Measurements from ENCODE around the gene CLDND2.

Gene CLDND2

DNA sequence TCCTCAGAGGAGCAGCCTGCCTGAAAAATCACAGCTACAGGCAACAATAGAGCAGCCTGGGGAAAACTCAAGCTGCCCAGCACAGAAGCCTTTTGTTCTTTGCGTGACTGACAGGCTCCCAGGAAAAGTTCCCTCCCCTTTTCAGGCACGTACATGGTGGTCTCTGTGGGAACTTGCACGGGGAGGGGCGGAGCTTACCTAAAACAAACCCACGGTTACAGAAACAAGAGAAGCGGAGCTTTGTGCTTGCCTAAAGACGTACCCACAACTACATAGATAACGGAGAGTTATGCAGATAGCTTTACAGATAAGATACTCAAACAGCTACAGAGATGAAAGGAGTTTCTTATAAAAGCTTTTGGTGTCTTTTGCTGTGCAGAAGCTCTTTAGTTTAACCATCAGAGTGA is 14.1 kb downstream of the CLDND2 start:
- no peak for DNase-seq (ENCODE audit: low read depth in 2 of 2)

DNA sequence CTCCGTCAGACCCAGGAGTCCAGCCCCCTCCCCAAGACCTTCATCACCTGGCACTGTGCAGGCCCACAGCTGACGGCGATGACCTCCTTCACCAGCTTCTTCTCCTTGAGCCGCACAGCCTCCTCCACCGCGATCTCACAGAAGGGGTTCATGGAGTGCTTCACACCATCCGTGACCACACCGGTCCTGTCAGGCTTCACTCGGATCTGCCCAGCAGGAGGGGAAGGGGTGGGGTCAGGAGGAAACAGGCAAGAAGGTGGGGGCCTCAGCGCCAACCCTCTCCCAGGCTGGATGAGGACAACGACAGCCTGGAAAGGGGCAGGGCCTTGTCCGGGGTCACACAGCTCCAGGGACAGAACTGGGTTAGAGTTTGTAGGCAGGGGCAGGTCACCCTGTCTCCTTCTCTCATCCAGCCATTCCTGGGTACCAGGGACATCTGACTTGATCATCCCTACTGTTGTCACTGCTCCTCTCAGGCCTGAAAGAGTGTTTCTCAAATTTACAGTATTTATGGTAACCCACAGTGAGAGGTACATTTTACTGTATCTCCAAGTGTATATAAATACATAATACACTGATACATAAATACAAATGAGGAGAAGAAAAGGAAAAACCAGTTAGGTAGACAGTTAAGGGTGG is 14.6 kb downstream of the CLDND2 start:
- no peak for DNase-seq (ENCODE audit: low read depth in 2 of 2)

DNA sequence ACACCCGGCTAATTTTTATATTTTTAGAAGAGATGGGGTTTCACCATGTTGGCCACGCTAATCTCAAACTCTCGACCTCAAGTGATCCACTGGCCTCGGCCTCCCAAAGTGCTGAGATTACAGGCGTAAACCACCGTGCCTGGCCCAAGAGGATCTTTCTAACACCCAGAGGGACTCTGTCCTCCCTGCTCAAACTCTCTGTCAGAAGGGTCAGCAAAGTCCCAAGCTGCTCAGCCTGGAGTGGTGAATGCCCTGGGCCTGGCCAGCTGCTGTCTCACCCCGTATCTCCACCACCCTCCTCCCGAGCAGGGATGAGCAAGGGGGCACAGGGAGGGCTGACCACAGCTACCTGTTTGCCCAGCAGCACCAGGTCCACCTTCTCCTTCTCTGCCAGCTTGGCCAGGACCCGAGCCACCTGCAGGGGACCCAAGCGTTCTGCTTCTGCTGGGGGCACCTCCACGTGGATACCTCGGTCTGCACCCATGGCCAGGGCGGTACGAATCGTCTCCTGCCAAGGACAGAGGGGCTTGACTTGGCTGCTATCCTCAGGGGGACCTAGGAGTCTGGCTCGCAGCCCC is 15.9 kb downstream of the CLDND2 start:
- no peak for DNase-seq (ENCODE audit: low read depth in 2 of 2)

DNA sequence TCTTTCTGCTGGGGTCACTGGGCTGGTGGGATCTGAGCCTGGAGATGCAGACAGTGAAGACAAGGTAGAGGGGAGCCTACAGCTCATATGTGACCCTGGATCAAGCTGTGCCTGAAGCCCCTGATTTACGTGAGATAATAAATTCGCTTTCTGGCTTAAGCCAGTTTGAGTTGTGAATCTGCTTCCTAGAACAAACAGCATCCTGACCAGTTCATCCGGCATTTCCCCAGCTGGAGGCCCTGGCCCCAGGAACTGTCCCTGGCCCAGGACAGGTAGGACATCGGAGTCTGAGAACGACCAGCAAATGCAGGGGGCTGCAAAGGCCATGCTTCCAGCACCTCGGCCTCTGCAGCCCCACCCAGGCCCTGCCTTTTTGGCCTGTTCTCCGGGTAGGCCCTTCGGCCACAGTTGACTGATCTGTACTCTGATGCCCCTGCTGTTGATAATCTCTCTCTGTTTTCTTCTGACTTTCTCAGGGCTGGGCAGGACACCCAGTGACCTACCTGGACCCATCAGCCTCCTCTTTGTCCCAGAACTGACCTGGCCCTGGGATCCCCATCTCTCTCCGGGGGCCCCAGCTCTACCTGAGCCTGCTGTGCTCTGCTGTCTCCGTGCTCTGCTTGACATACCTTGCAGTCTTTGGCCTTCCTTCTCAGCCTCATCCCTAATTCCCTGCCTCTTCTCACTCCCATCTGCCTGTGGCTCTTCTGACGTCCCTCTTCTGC is 17.4 kb downstream of the CLDND2 start:
- no peak for DNase-seq (ENCODE audit: low read depth in 2 of 2)

DNA sequence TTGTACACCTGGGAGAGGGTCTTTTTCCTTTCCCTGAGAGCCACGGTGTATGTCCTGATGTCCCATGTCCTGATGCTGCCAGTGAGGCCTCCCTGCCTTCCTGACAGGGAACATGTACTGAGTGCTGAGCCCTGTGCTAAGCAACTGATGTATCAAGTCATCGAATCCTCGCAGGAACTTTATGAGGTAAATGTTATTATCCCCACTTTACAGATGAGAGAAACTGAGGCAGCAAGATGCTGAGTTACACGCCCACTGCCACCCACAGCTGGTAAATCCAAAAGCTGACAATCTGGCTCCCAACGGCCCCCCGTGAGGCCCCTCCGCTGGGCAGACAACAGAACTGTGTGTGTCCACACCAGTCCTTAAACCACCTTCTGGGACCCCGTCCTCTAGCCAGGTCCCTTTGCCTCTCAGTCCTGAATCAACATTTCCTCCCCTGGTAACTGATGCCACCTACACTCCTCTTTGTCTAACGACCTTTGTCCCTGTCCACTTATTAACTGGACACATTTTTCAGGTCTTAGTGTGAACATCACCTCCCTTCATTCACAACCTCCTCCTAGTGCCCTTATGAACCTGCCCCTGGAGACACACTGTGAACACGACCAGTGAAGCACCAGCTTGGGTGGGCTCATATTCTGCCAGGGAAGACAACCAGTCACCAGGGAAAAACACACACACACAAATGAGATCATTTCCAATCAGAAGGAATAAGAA is 21.4 kb downstream of the CLDND2 start:
- no peak for DNase-seq (ENCODE audit: low read depth in 2 of 2)

DNA sequence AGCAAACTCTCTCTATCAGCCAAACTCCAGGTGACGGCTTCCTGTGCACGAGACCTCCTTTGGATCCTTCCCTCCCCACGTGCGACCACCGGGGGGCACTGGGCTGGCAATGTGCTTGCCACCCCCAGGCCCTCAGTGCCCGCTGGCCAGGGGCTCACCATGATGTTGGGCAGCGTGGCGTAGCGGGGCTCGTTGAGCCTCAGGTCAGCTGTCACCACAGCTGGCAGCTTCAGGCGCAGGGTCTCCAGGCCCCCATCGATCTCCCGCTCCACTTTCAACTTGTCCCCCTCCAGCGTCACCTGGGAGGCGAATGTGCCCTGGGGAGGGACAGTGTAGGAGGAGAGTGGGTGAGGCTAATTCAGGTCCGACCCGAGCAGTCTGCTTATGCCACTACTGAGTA is 22.1 kb downstream of the CLDND2 start:
- no peak for DNase-seq (ENCODE audit: low read depth in 2 of 2)

DNA sequence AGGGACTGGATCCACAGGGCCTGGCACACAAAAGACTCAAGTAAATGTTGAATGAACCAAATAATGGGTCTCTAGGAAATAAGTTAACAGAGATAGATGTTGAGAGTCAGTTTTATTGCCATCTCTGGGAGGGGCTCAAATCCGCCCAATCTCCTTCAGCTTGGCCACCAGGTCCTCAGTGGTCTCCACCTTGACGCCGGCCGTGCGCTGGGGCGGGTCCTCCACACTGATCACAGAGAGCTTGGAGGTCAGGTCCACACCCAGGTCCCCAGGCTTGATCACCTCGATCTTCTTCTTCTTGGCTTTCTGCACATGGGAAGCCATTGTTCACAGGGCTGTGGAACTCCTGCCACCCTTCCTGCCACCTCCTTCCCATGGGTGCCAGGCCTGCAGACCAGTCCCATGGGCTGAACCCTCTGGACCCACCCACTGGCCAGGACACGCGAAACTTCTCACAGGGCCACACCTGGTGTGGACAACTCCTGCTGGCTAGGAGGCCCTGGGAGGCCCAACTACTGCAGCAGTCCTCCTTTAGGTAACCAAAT is 23.7 kb downstream of the CLDND2 start:
- DNase-seq (ENCODE audit: low read depth in 2 of 2): no peak

DNA sequence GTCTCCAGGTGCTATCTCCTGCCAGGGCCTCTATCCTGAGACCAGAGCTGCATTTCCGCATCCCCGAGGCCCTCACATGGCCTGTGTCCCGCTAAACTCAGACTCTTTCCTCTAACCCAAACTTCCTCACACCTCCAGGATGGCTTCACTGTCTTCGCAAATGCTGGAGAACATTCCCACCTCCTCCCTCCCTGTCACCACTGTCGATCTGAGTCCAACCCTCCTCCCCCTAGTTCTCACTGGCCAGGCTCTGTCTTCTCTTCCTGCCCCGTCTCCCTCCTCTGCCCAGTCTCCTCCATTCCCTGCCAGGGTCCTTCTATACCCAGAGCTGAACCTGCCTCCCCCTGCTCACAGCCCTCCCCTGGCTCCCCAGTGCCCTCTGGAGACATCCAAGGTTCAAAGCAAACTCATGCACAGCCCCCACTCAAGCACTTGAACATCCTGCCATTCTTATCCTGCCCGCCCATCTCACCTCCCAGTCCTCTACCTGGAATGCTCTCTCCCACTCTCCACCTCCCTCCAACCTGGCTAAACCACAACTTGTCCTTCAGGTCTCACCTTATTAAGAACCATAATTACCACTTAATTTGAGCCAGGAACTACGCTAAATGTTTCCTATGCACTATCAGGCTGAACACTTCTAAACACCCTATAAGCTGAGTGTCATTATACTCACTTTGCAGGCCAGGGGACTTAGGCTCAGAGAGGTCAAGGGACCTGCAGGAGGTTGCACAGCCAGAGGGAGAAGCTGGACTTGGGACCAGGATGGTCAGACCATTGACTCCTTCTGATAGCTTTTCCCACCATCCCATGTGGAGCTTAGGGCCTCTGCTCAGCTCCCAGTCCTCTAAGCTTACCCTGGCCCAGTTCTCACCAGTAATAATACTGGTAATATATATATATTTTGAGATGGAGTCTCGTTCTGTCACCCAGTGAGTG is 25.9 kb downstream of the CLDND2 start:
- DNase-seq (ENCODE audit: low read depth in 2 of 2): no peak

DNA sequence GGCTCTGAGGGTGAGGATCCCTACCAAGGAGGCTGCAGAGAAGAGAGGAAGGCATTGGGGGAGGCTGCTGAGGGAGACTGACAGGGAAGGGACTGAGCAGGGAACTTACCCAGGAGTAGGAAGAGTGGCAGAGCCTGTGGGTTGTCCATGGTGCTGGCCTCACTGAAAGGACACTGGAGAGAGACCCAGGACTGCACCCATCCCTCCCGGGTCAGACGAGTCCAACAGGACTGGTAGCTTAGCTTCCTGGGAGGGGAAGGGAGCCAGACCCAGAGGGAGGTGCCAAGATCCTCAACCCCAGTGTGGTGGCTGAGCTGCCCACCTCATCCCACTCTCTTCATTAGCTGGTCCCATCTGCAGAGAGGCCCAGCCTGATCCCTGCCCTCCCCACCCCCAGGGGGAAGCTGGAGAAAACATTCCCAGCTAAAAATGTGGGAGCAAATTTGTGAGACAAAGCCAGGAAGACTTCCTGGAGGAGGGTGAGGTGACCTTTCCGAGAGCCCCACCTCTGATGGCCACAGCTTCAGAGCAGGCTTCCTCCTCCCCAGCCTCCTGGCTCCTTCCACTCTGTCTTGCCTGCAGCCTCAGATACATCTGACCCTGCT is 26.7 kb downstream of the CLDND2 start, which contains the start of gene VSIG10L:
VSIG10L (minus strand) TSS at position 164 of the 605 bp plus-strand sequence; CDS start at position 149, 15 bp downstream.
- DNase-seq (ENCODE audit: low read depth in 2 of 2): no peak

DNA sequence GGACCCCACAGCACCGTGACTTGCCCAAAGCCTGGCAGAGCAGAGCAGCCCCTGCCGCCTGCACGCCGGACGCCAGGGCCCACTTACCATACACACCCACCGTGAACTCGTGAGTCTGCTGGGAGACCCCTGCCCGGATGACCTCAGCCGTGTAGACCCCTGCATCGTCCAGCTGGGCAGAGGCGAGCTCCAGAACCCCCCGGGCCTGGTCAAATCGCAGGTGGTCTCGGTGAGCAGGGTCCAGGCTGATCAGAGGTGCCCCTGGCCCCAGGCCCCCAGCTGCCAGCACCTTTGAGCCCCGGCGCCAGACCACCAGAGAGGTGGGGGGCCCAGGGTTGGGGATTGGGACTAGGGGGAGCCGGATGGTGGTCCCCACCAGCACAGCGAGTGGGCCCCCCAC is 27.7 kb downstream of the CLDND2 start:
- no peak for DNase-seq (ENCODE audit: low read depth in 2 of 2)

DNA sequence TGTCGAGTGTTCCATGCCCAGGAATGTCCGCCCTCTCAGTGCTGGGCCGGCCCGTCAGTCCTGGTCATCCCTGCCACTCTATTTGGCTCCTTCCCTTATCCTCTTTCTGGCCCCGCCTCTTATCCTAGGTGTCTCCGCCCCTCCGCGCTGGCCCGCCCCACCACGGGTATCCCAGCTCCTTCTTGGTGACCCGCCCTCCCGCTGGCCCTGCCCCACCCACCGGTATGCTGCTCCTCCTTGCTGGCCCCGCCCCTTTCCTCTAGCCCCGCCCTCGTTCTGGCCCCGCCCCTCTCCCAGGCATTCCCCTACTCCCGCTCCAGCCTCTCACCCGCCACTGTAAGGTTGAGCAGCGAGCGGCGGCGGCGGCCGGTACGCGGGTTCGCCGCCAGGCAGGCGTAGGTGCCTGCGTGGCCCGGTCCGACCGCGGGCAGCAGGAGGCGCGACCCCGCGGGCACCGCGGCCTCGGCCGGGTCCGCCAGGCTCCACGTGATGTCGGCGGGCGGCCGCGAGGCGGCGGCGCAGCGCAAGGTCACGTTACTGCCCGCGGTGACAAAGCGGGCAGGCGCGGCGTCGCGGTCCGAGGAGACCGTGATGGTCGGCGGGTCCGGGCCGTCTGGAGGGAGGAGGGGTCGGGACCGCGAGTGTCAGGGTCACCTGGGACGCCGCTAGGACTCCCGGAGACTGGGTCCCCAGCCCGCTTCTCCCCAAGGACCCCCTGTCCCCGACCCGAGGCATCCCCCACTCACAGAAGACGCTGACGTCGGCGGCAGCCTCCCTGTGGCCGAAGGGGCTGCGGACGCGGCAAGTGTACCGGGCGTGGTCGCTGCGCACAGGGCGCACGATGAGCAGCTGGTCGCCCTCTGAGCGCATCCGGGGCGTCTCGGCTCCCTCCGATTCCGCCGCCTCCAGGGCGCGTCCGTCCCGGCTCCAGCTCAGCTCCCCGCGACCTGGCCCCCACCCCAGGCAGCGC is 28.8 kb downstream of the CLDND2 start:
- DNase-seq (ENCODE audit: low read depth in 2 of 2): peak; percentile 86 to 88

DNA sequence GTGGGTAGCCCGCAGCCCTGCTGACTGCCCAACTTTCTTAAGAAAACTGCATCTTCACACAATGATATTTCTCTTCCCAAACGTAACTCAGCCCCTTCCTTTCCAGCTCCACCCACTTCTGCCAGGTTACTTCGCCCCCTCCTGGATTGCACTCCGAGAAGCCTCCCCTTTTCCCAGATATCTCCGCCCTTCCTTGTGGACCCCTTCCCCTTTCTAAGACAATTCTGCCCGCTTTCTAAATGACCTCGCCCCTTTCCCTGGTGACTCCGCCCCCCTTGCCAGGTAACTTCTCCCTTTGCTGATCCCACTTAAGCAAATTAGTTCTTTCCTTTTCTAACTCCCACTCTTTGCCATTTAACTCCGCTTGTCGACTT is 29.5 kb downstream of the CLDND2 start:
- DNase-seq (ENCODE audit: low read depth in 2 of 2): no peak

DNA sequence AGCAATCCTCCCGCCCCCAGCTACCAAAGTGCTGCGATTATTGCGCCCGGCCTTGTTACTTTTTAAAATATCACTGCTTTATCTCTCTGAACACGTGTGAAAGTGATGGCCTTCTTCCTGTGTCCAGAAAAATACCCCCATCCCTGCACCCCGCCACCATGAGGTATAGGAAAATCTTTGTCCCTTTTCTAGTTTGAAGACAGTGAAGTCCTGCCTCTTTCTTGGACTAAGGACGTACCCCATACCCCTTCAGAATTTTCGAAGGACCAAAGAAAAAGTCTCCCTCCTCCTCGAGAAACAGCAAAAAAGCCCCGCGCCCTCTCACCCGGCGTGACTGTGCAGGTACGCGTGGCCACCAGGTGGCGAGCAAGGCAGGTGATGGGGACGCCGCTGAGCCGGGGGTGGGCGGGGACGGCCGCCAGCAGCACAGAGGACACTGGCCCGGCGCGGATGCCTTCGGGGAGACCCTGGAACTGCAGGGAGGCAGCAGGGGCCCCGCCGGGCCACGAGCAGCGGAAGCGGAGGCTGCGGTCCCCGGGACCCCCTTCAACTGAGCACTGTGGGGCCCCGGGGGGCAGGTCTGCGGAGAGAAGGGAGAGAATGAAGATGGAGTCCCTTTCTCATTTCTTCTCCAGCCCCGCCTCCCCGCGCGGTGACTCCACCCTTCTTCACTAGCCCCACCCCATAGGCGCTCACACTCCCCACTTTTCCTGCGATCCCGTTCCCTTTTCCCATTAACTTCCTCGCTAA is 30.1 kb downstream of the CLDND2 start:
- DNase-seq (ENCODE audit: low read depth in 2 of 2): peak; percentile 69 to 80

DNA sequence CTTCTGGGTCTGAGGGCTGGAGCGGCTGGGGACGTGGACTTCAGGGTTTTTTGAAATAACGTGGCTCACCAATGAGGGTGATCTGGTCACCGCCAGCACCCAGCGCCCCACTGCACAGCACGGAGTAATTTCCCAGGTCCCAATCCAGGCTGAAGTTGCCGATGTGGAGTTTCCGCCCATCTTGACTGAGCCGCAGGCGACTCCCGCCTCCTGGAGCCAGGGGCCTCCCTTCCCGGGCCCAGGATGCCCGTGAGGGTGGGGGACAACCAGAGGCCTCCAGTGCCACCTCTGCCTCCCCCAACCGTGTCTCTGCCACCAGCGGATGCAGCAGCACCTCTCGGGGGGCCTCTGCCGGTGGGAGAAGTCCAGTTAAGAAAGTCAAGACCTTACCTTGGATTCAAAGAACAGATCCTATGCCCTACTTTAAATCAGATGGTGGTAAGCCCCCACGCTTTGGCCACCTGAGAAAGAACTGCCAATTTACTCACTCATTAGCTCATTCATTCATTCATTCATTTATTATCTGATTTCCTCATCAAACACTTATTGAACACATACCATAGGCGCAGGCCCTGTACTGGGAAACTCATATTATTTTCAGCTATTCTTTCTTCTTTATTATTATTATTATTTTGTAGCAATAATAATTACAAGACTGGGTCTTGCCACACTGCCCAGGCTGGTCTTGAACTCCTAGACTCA is 30.8 kb downstream of the CLDND2 start:
- no peak for DNase-seq (ENCODE audit: low read depth in 2 of 2)

DNA sequence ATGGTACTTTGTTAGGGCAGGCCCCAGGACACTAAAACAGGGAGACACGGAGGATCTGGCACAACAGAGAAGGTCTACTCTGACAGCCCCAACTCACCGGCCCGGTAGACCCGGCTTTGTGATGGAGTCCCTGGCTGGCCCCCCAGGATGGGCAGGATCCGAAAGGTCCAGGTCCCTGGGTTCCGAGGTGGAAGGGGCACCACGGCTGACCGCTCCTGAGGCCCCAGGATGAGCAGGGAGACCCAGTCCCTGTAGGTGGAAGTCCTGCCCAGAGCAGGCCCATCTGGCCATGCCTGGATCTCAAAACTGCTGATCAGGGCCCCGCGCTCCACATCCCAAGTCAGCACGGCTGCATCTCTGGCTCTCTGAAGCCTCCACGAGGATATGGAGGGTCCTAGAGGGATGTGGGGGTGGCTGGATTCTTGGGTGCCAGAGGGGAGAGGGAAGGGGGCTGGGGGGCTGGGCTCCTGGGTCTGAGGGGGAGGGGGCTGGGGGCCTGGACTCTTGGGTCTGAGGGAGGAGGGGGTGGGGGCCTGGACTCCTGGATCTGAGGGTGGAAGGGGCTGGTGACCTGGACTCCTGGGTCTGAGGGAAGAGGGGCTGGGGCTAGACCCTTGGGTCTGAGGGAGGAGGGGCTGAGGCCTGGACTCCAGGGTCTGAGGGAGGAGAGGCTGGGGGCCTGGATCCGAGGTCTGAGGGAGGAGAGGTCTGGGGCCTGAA is 31.5 kb downstream of the CLDND2 start:
- no peak for DNase-seq (ENCODE audit: low read depth in 2 of 2)

DNA sequence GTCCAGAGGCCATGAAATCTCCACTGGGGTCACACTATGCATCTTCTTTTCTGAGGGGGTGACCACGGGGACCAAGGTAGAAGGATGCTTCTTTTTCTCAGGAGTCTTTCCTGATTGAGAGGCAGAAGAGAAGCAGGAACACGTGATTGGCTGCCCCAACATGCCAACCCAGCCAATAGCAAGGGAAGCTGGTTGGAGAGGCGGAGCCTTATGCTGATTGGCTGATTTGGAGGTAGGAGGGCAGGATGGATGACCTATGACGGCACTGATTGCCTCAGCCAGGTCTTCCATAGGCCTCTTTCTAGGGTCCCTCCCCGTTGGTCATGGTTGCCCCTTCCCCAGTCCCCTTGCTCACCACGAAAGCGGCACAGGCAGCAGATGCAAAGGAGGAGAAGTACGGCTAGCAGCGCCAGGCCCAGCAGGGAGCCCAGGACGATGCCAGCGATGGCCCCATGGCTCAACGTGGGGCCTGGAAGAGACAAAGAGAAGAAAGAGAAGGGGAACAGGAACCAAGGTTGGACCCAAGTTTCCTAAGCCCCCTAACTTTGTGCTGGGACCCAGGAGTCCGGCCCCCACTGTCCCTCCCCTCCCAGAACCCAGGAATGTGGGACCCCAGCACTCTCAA is 34.9 kb downstream of the CLDND2 start:
- DNase-seq (ENCODE audit: low read depth in 2 of 2): no peak

DNA sequence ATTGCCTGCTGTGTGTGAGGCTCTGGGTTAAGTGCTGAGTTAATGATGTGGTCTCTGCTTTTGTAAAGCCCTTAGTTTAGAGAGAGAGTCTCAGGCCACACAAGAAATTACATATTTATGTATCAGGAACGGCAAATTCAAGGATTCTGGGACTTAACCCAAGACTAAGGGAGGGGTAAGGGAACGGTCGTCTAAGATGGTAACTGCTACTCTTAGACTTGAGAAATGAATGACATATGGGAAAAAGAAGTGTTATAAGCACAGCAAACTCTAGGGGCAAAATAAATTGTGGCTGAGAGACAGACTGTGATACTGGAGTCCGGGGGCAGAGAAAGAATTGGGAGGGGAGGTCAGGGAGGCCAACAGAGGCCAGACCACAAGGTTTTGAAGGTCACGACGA is 37.1 kb downstream of the CLDND2 start:
- DNase-seq (ENCODE audit: low read depth in 2 of 2): no peak

All from stimulated activated CD8-positive, alpha-beta memory T cell treated with anti-CD3 and anti-CD28 coated beads, Interleukin-7, amount 100 ng/mL, for 4 hours (primary cell).